Activated CD8-positive, alpha-beta T cell treated with anti-CD3 and anti-CD28 coated beads for 36 hours (primary cell): Measurements from ENCODE around the gene NFKB1. TPM values are rescaled to one million over a fixed set of nuclear protein-coding genes. Genes with fewer than 3 reads are reported as not detected.
A peak's percentile ranks its signal among the peaks of the same experiment; 100 is the strongest.

Source experiments
- ATAC-seq: fragments of 200-7000 bp; cut with Tn5 transposase; one replicate; pipeline ENCODE4 v1.10.0; 2021; ENCODE audit warnings: mild to moderate bottlenecking, moderate library complexity
- CTCF ChIA-PET: fragments of 350-600 bp; sonication (Branson Sonifier 250); formaldehyde crosslinking; loops from one replicate; lab custom pipeline; 2021; ENCODE audit warnings: antibody characterized with exemption; lab: Charles Lee
- POLR2A ChIA-PET: fragments of 350-600 bp; sonication (Branson Sonifier 250); formaldehyde crosslinking; loops from one replicate; lab custom pipeline; 2021; ENCODE audit warnings: antibody characterized with exemption; lab: Charles Lee
- DNase-seq: peaks from one replicate; pipeline ENCODE4 v3.0.0-alpha.2; 2020
- H3K27ac Mint-ChIP-seq: one replicate; pipeline ENCODE4 v1.8.0; 2021; ENCODE audit warnings: mild to moderate bottlenecking, mixed read lengths
- H3K27me3 Mint-ChIP-seq: one replicate; pipeline ENCODE4 v1.8.0; 2021; ENCODE audit warnings: mixed read lengths
- H3K36me3 Mint-ChIP-seq: one replicate; pipeline ENCODE4 v1.8.0; 2021; ENCODE audit warnings: low read depth, mixed read lengths
- H3K4me1 Mint-ChIP-seq: one replicate; pipeline ENCODE4 v1.8.0; 2021; ENCODE audit warnings: low read depth, mixed read lengths
- H3K4me3 Mint-ChIP-seq: one replicate; pipeline ENCODE4 v1.8.0; 2021; ENCODE audit warnings: mild to moderate bottlenecking, moderate library complexity, mixed read lengths
- H3K9me3 Mint-ChIP-seq: one replicate; pipeline ENCODE4 v1.8.0; 2021; ENCODE audit warnings: mixed read lengths
- CTCF ChIP-seq: fragments of 200-600 bp; IDR thresholded peaks from one replicate; pipeline ENCODE4 v1.8.0; 2022; ENCODE audit warnings: antibody characterized with exemption, mild to moderate bottlenecking
- intact Hi-C: fragments of 100-400 bp; cut with micrococcal nuclease; formaldehyde crosslinking; loops from one replicate; pipeline ENCODE4 v1.10.0; 2022
- total RNA-seq, 2 experiments: library from RNA; stranded (reverse); gene quantifications; one replicate each; pipeline ENCODE4 v1.2.3, GENCODE V29; 2021

Gene NFKB1
- total RNA-seq, 2 experiments from 2014 or later = 224 to 230 TPM

GRCh38 chr4:102518703-102519131 lies 17.6 kb downstream of the NFKB1 start:
- H3K27me3 Mint-ChIP-seq = no peaks in the 10 kb centered on the region
- peak overlapping the region; percentile 57 for H3K4me3 Mint-ChIP-seq
- peaks cover 59% of the 10 kb centered on the region for H3K36me3 Mint-ChIP-seq
- ATAC-seq = peak; percentile 66
- TF ChIP-seq CTCF = no peak
- CTCF ChIA-PET = interaction anchor here (1.5 to 2.3 kb wide), 3 partner anchors 17 to 60 kb away, joined by 5 to 9 read pairs (median 7); partner anchors contain the start of gene NFKB1
- intact Hi-C loops = no loop called here
- peaks cover 84% of the 10 kb centered on the region for H3K4me1 Mint-ChIP-seq
- POLR2A ChIA-PET = interaction anchor here (1.4 to 1.7 kb wide), 2 partner anchors 10 to 16 kb away, joined by 6 to 10 read pairs; no protein-coding TSS in a partner anchor
- H3K9me3 Mint-ChIP-seq = peaks cover 10% of the 10 kb centered on the region
- DNase-seq = peak; percentile 36
- peak overlapping the region; percentile 89 for H3K27ac Mint-ChIP-seq

- Mint-ChIP-seq H3K27ac (peak overlapping the region; percentile 44), H3K36me3 (peaks cover 59% of the 10 kb centered on the region), H3K27me3 (no peaks in the 10 kb centered on the region), H3K9me3 (peaks cover 5% of the 10 kb centered on the region), H3K4me3 (no peak overlapping the region), H3K4me1 (peaks cover 87% of the 10 kb centered on the region)
- TF ChIP-seq CTCF = no peak
- intact Hi-C loops = no loop called here
- ChIA-PET CTCF (interaction anchor here (1.1 to 2.3 kb wide), 5 partner anchors 17 to 104 kb away, joined by 3 to 9 read pairs (median 5); partner anchors contain the start of gene NFKB1), POLR2A (interaction anchor here (0.8 to 1.7 kb wide), 5 partner anchors 8 to 65 kb away, joined by 3 to 10 read pairs (median 3); no protein-coding TSS in a partner anchor)
- DNase-seq (no peak), ATAC-seq (no peak)
Measured at GRCh38 chr4:102519925-102520324, 18.8 kb downstream of the NFKB1 start.

- TF ChIP-seq CTCF = no peak
- ChIA-PET CTCF (interaction anchor here (0.9 to 1.6 kb wide), 2 partner anchors 15 to 19 kb away, joined by 3 to 4 read pairs; no protein-coding TSS in a partner anchor), POLR2A (interaction anchor here (1.5 to 2.0 kb wide), 2 partner anchors 20 kb away, joined by 3 to 10 read pairs; partner anchors contain the start of gene NFKB1)
- H3K36me3 Mint-ChIP-seq = peaks cover 58% of the 10 kb centered on the region
- no peaks in the 10 kb centered on the region for H3K27me3 Mint-ChIP-seq
- peak overlapping the region; percentile 48 for H3K4me3 Mint-ChIP-seq
- no peak for DNase-seq
- peak; percentile 14 for ATAC-seq
- H3K27ac Mint-ChIP-seq = peak overlapping the region; percentile 86
- H3K4me1 Mint-ChIP-seq = peaks cover 90% of the 10 kb centered on the region
- peaks cover under 1% of the 10 kb centered on the region for H3K9me3 Mint-ChIP-seq
- intact Hi-C loops = no loop called here
Measured at GRCh38 chr4:102521570-102521969, 20.4 kb downstream of the NFKB1 start.

- H3K4me1 Mint-ChIP-seq = peaks cover 88% of the 10 kb centered on the region
- POLR2A ChIA-PET = interaction anchor here (1.5 to 2.0 kb wide), 2 partner anchors 20 to 21 kb away, joined by 3 to 10 read pairs; partner anchors contain the start of gene NFKB1
- H3K27me3 Mint-ChIP-seq = no peaks in the 10 kb centered on the region
- no peak for DNase-seq
- intact Hi-C loops = no loop called here
- H3K27ac Mint-ChIP-seq = peak overlapping the region; percentile 86
- CTCF ChIA-PET = interaction anchor here (0.9 to 1.6 kb wide), 3 partner anchors 15 to 24 kb away, joined by 3 to 5 read pairs (median 4); no protein-coding TSS in a partner anchor
- peak overlapping the region; percentile 48 for H3K4me3 Mint-ChIP-seq
- TF ChIP-seq CTCF = no peak
- peak; percentile 53 for ATAC-seq
- H3K36me3 Mint-ChIP-seq = peaks cover 53% of the 10 kb centered on the region
- H3K9me3 Mint-ChIP-seq = no peaks in the 10 kb centered on the region
Measured at GRCh38 chr4:102522031-102522440, 20.9 kb downstream of the NFKB1 start.

- H3K4me3 Mint-ChIP-seq = peak overlapping the region; percentile 17
- DNase-seq (no peak), ATAC-seq (no peak)
- intact Hi-C loops = loop anchor here (5.0 kb wide), 1 partner anchor 63 kb away; no protein-coding TSS in a partner anchor
- H3K27ac Mint-ChIP-seq = peak overlapping the region; percentile 84
- CTCF ChIA-PET = interaction anchor here (0.9 to 2.0 kb wide), 4 partner anchors 19 to 48 kb away, joined by 3 to 5 read pairs (median 3); no protein-coding TSS in a partner anchor
- no peaks in the 10 kb centered on the region for H3K9me3 Mint-ChIP-seq
- no peak for TF ChIP-seq CTCF
- peaks cover 54% of the 10 kb centered on the region for H3K36me3 Mint-ChIP-seq
- POLR2A ChIA-PET = interaction anchor here (0.8 to 1.9 kb wide), 5 partner anchors 10 to 41 kb away, joined by 3 to 10 read pairs (median 4); partner anchors contain the start of gene NFKB1
- no peaks in the 10 kb centered on the region for H3K27me3 Mint-ChIP-seq
- H3K4me1 Mint-ChIP-seq = peaks cover 91% of the 10 kb centered on the region
Measured at GRCh38 chr4:102524691-102525090, 23.5 kb downstream of the NFKB1 start.
